ENCODE measurements around the gene CSN3.
"Not testable (repeated sequence)": the region's sequence is repeated elsewhere in the genome, so short reads cannot be mapped to it uniquely, and the experiment has no call there.

Gene CSN3, protein sequence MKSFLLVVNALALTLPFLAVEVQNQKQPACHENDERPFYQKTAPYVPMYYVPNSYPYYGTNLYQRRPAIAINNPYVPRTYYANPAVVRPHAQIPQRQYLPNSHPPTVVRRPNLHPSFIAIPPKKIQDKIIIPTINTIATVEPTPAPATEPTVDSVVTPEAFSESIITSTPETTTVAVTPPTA

DNA sequence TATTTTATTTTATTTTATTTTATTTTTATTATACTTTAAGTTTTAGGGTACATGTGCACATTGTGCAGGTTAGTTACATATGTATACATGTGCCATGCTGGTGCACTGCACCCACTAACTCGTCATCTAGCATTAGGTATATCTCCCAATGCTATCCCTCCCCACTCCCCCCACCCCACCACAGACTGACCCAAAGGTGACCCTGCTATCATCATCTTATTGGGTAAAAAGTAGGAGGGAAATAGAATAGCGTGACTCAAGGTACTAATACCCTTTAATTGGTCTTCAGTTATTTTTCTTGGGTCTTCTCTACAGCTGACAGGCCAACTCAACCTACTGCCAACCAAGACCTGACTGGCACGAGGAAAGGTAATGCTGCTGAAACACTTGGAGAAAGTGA is at the start of gene CSN3:
Gene CSN3 (plus strand): TSS at position 301 of the 400 bp plus-strand sequence. CDS start 2,223 bp downstream, outside the sequence.
- not testable (repeated sequence) for DNase-seq (ENCODE audit: low read depth in 2 of 2)

- no peak for DNase-seq (ENCODE audit: low read depth in 2 of 2)
Observed at GRCh38 chr4:70192895-70193294, 49.5 kb upstream of the CSN3 start.

DNA sequence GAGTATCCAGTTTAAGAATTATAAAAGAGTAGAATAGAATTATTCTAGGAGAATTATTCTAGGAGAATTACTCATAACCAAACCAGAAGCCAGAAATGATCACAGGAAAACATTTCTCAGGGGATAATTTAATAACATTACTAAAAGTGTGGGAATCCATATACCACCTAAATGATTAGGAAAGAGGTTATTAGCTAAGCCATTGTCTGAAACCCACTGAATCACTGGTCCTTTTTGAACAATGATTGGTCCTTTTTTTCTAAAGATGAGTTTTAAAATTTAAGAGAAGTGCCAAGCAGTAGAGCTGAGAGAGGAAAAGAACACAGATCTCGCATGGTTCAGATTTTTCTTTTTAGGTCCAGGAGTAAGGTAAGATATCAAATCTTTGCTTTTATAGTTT is 47.0 kb upstream of the CSN3 start, which contains the start of gene ODAM:
Gene ODAM (plus strand): TSS at position 301 of the 400 bp plus-strand sequence. CDS start 819 bp downstream, outside the sequence.
- no peak for DNase-seq (ENCODE audit: low read depth in 2 of 2)

- no peak for DNase-seq (ENCODE audit: low read depth in 2 of 2)
Observed at GRCh38 chr4:70196857-70197256, 45.5 kb upstream of the CSN3 start.

DNA sequence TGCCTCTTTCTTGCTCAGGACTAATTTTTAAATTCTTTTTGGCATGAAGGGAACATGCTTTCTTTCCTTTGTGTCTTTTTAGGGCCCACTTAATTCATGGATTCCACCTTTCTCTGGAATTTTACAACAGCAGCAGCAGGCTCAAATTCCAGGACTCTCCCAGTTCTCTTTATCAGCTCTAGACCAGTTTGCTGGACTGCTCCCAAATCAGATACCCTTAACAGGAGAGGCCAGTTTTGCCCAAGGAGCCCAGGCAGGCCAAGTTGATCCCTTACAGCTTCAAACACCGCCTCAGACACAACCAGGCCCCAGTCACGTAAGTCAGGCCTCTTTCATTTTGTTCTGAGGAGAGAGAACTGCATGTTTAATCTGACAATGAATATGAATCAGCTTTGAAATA is 44.6 kb upstream of the CSN3 start:
- no peak for DNase-seq (ENCODE audit: low read depth in 2 of 2)

- DNase-seq (ENCODE audit: low read depth in 2 of 2) = no peak
Observed at GRCh38 chr4:70203601-70204000, 38.8 kb upstream of the CSN3 start.

- DNase-seq (ENCODE audit: low read depth in 2 of 2) = not testable (repeated sequence)
Observed at GRCh38 chr4:70212752-70213151, 29.6 kb upstream of the CSN3 start.

GRCh38 chr4:70216109-70216508 is 26.3 kb upstream of the CSN3 start:
- DNase-seq (ENCODE audit: low read depth in 2 of 2) = not testable (repeated sequence)

DNA sequence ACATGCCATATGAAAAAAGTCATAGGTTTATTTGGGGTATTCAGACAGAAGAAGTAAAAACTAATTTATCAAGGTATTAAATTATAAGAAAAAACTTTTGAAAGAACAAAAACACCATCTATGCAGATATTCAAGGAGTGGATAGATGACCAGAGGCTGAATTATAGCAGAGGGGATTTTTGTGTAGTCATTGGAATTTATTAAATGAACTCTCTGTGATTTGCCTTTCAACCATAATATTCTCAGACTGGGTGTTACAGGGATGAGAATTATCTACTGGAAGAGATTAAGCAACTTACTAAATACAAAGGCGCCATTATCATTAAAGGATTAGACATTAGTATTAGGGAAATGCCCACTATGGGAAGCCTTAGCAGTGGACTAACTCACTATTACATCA is 25.8 kb upstream of the CSN3 start:
- DNase-seq (ENCODE audit: low read depth in 2 of 2) = not testable (repeated sequence)

- not testable (repeated sequence) for DNase-seq (ENCODE audit: low read depth in 2 of 2)
Observed at GRCh38 chr4:70221389-70221788, 21.0 kb upstream of the CSN3 start.

- DNase-seq (ENCODE audit: low read depth in 2 of 2) = not testable (repeated sequence)
Observed at GRCh38 chr4:70221818-70222217, 20.6 kb upstream of the CSN3 start.

GRCh38 chr4:70225824-70226223 is 16.6 kb upstream of the CSN3 start, which contains the start of gene FDCSP:
Gene FDCSP, plus strand, starts transcription at chr4:70226124. Its CDS starts 5,071 bp downstream, at chr4:70231195.
- DNase-seq (ENCODE audit: low read depth in 2 of 2) = no peak

GRCh38 chr4:70236125-70236524 is 6.3 kb upstream of the CSN3 start:
- peak in 1 of 2 experiments; percentile 1 for DNase-seq (ENCODE audit: low read depth in 2 of 2)

- DNase-seq (ENCODE audit: low read depth in 2 of 2) = no peak
Observed at GRCh38 chr4:70239131-70239883, 3.1 kb upstream of the CSN3 start.

- DNase-seq (ENCODE audit: low read depth in 2 of 2) = no peak
Observed at GRCh38 chr4:70239884-70240591, 2.4 kb upstream of the CSN3 start.

DNA sequence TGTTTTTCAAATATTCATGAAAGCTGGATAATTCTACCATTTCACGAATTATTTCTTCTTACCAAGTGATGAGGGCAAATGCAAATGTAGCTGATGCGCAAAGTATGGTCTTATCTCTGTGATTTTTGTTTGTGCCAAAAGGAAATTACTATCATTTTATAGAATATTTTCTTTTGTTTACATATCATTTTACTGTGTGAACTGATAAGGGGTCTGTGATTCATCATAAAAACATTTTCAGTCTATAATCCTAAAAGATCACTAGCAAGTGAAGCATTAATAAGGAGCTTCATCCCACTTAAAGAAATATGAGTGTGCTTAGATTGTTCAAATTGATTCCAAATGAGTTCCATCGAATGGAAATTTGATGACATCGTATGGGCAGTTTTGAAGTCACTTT is 694 bp downstream of the CSN3 start:
- no peak for DNase-seq (ENCODE audit: low read depth in 2 of 2)

GRCh38 chr4:70251250-70251944 is 9.0 kb downstream of the CSN3 start:
- DNase-seq (ENCODE audit: low read depth in 2 of 2) = no peak

GRCh38 chr4:70251945-70252277 is 9.5 kb downstream of the CSN3 start:
- no peak for DNase-seq (ENCODE audit: low read depth in 2 of 2)

- no peak for DNase-seq (ENCODE audit: low read depth in 2 of 2)
Observed at GRCh38 chr4:70269674-70270073, 27.3 kb downstream of the CSN3 start.

DNA sequence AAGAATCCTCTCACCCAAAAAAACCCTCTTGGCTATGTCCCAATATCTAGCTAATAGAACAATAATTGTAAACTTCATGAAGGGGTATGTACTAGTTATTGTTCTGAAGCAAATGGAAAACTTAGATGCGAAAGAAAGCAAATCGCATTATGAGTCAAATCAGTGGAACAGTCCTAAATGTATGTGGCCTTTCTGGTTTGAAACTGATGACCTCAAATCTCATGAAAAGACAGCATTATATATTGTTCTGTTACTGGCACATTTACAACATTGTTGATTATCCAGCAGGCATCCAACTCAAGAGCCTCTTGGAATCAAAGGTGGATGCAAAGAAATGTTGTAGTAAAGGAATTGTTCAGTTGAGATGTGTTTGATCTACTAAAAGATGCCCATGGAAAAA is 34.7 kb downstream of the CSN3 start:
- DNase-seq (ENCODE audit: low read depth in 2 of 2) = no peak

- no peak for DNase-seq (ENCODE audit: low read depth in 2 of 2)
Observed at GRCh38 chr4:70280567-70280966, 38.2 kb downstream of the CSN3 start.

- DNase-seq (ENCODE audit: low read depth in 2 of 2) = no peak
Observed at GRCh38 chr4:70288651-70289050, 46.3 kb downstream of the CSN3 start.

All from fibroblast of skin of left quadriceps (primary cell).